ENCODE results near the gene NFKB2.

The NFKB2 gene

DNA sequence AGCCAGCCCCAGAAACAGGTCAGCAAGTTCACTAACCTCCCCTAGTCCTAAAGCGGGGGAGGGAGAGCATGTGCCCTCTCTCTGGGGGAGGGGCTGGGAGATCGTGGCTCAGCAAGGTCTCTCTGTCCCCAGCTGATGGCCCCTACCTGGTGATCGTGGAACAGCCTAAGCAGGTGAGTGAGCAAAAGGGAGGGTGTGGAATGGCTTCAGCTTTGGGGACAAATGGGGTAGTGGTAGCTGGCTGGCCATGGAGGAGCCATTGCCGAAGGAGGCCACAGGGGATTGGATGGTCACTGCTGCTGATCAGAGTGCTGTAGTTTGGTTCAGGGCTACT is 779 bp downstream of the NFKB2 start:
- DNase-seq, result no peak

DNA sequence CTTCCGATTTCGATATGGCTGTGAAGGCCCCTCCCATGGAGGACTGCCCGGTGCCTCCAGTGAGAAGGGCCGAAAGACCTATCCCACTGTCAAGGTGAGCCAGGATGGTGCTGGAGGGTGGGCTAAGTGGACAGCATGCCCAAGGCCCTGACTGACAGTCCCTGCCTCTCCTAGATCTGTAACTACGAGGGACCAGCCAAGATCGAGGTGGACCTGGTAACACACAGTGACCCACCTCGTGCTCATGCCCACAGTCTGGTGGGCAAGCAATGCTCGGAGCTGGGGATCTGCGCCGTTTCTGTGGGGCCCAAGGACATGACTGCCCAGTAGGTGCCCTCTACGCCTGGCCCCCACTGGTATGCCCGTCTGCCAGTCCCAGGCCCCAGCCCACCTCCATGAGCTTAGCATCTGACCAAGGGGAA is 1.2 kb downstream of the NFKB2 start:
- DNase-seq, result no peak

DNA sequence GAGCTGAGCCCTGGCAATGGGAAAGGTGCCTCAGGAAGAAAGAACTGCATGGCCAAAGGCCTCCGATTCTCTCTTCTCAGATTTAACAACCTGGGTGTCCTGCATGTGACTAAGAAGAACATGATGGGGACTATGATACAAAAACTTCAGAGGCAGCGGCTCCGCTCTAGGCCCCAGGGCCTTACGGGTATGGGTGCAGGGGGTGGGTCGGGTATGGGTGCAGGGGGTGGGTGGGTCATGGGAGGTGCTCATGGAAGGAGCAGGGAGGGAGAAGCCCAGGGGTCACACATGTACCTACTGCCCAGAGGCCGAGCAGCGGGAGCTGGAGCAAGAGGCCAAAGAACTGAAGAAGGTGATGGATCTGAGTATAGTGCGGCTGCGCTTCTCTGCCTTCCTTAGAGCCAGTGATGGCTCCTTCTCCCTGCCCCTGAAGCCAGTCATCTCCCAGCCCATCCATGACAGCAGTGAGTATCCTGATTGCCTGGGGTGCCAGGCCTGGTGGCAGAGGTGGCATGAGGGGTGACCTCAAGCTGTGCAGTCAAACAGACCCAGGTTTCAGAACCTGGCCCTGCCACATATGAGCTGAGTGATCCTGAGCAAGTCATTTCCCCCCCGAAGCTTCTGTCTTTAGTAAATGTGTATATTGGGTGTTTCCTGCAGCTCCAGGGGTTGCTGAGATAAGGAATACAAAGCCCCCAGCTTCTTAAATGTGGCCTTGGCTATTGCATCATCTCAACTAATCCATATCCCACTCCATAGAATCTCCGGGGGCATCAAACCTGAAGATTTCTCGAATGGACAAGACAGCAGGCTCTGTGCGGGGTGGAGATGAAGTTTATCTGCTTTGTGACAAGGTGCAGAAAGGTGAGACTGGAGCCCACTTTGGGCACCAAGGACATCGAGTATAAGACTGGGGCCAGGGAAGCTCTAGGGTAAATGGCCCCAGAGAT is 2.0 kb downstream of the NFKB2 start:
- no peak for DNase-seq

DNA sequence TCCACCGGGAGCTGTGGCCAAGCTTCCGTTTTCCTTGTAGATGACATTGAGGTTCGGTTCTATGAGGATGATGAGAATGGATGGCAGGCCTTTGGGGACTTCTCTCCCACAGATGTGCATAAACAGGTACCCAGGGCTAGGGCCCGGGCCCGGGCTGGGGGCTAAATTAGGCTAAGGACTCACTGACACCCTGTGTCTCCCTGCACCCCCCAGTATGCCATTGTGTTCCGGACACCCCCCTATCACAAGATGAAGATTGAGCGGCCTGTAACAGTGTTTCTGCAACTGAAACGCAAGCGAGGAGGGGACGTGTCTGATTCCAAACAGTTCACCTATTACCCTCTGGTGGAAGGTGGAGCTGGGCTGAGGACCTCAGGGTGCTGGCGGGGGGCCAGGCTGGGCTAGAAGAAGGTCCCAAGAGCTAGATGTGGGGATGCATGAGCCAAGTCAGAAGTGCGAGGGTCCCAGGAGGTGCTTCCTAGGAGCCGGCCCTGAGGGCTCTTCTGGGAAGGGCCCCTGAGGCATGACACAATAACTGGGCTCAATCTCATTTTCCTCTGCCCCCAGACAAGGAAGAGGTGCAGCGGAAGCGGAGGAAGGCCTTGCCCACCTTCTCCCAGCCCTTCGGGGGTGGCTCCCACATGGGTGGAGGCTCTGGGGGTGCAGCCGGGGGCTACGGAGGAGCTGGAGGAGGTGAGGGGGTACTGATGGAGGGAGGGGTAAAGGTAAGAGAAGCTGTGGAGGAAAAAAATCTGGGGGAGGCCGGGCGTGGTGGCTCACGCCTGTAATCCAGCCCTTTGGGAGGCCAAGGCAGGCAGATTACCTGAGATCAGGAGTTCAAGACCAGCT is 2.9 kb downstream of the NFKB2 start:
- no peak for DNase-seq

DNA sequence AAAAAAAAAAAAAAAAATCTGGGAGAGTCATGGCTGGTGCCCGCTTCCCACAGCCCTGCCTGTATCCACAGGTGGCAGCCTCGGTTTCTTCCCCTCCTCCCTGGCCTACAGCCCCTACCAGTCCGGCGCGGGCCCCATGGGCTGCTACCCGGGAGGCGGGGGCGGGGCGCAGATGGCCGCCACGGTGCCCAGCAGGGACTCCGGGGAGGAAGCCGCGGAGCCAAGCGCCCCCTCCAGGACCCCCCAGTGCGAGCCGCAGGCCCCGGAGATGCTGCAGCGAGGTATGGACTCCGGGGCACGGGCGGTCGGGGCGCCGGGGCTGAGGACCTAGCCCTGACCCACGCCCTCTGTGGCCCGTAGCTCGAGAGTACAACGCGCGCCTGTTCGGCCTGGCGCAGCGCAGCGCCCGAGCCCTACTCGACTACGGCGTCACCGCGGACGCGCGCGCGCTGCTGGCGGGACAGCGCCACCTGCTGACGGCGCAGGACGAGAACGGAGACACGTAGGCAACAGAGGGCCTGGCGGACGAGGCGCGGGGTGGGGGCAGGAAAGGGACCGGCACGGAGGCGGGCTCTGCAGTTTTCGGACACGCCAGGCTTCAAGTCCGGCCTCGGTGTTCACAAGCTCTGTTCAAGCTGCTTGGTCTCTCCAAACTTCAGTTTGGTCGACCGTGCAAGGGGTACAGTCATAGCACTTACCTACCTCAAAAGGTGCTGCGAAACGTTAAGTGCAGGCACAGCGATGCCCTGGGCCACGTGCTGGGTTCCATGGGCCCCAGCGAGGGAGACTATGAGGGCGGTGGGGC is 3.9 kb downstream of the NFKB2 start:
- DNase-seq, result no peak

DNA sequence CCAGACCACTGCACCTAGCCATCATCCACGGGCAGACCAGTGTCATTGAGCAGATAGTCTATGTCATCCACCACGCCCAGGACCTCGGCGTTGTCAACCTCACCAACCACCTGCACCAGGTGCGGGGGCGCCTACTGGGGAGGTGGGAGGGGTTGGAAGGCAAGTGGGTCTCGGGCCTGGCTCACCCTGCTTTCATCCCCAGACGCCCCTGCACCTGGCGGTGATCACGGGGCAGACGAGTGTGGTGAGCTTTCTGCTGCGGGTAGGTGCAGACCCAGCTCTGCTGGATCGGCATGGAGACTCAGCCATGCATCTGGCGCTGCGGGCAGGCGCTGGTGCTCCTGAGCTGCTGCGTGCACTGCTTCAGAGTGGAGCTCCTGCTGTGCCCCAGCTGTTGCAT is 4.6 kb downstream of the NFKB2 start:
- DNase-seq, result no peak

DNA sequence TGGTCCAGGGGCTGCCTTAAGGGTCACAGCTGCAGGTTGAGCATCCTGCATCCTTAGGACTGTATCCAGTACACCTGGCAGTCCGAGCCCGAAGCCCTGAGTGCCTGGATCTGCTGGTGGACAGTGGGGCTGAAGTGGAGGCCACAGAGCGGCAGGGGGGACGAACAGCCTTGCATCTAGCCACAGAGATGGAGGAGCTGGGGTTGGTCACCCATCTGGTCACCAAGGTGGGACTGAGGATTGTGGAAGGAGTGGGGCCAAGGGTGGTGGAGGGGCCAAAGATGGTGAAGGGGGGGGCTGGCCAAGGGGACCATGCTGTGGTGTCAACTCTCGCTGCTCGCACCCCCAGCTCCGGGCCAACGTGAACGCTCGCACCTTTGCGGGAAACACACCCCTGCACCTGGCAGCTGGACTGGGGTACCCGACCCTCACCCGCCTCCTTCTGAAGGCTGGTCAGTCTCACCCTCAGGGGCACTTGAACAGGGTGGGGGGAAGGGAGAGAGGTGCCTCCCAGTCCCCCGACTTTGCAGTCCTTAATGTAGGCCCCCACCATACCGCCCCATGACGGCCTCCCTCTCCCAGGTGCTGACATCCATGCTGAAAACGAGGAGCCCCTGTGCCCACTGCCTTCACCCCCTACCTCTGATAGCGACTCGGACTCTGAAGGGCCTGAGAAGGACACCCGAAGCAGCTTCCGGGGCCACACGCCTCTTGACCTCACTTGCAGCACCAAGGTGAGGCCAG is 5.3 kb downstream of the NFKB2 start:
- DNase-seq, result no peak

DNA sequence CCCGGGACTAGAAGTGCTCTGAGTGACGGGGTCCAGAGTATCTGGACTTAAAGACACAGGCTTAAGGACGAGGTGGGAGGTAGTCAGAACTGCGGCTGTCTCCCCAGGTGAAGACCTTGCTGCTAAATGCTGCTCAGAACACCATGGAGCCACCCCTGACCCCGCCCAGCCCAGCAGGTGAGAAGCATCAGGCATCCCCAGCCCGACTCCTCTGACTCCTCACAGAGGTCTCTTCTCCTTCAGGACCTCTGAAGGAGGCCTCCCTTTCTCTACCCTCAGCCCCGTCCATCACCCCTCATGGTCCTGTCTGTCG is 5.8 kb downstream of the NFKB2 start:
- no peak for DNase-seq

DNA sequence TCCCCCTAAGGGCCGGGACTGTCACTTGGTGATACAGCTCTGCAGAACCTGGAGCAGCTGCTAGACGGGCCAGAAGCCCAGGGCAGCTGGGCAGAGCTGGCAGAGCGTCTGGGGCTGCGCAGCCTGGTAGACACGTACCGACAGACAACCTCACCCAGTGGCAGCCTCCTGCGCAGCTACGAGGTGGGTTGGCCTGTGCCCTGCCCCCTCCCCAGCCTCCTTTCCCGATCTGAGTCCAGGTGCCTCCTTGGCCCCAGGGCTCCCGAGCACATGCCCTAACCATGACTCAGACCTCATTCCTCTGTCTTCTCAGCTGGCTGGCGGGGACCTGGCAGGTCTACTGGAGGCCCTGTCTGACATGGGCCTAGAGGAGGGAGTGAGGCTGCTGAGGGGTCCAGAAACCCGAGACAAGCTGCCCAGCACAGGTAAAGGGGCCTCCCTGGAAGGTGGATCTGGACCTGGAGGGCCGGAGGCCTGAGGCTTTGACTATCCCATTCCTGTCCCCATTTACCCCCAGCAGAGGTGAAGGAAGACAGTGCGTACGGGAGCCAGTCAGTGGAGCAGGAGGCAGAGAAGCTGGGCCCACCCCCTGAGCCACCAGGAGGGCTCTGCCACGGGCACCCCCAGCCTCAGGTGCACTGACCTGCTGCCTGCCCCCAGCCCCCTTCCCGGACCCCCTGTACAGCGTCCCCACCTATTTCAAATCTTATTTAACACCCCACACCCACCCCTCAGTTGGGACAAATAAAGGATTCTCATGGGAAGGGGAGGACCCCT is 6.4 kb downstream of the NFKB2 start:
- no peak for DNase-seq

DNA sequence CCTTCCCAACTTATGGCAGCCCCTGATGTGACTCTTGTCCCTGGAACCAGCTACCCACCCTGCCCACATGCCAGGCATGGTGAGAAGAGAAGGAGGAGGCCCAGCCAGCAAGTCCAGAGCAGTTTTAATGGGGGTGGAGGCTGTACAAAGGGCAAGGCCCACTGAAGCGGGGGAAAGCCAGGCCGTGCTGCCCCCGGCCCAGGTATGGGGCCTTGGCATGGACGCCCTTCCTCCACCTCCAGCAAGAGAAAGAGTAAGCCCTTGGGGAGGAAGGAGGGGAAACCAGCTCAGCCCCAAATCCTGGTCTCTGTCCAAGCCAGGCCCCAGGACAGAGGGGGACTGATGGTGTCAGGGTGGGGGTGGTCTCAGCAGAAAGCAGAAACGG is 7.0 kb downstream of the NFKB2 start:
- no peak for DNase-seq

DNA sequence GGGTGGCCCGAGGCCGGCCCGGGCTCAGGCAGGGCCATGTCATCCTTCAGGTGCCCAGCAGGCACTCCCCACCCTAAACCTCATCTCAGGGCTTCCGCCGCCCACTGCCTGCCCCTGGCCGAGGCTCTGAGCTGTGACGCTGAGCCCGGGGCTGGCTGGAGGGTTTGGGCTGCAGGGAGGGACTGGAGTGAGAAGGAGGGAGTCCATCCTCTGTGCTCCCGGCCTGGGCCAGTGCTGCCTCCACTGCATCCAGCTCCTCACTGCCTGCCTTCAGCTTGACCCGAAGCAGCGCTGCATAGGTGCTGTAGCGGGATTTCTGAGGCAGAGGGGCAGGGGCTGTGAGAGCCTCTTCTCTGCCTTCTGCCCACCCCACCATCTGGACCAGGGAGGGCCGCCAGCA is 7.6 kb downstream of the NFKB2 start:
- DNase-seq, result no peak

DNA sequence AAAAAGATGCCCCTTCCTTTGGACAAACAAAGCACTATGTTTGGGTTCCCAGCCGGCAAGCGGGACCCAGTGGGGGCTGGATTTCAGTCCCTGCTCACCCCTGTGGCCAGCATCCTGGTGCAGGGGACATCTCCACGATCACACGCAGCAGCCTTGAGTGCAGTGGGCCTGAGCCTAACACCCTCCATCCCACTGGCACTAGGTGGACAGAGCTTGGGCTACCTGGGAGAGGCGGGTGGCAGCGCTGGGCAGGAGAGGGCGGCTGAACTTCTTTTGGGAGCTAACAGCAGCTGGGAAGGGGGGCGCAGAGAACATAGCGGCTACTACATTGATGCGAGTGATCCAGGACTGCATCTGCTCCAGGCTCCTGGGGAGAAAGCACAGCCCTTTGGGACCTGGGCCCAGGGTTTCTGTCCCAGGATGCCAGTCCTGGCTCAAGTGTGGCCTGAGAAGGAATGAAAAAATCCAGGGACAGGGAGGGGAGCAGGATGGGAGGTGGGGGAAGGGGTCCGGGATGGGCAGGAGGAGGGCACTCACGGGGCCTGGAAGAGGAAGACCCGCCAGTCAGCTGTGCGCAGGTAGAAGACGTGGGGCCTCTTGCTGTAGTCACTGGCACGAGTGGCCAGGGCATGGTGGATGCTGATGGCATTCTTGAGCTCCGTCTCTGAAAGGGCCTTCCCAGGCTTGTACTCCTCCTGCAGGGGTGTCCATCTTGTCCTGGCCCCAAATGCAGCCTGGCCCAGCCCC is 9.0 kb downstream of the NFKB2 start:
- no peak for DNase-seq

DNA sequence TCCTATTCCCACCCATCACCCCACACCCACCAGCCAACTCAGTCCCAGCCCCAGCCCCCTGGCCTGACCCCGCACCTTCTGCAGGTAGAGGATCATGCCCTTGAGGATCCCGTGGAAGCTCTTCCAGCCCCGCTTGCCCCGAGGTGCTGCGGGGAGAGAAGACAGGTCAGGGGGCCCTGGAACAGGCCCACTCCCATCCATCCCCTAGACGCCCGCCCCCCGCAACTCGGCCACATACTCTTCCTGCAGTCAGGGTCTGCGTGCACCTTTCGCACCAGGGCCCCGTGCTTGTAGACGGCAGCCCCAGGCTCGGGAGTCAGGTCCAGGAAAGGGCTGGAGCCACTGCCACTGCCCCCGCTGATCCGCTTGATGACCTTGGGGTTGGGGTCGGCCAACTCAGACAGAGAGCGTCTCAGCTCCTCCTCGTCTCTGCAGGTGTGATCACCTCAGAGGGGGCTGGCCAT is 9.6 kb downstream of the NFKB2 start:
- DNase-seq, result no peak

DNA sequence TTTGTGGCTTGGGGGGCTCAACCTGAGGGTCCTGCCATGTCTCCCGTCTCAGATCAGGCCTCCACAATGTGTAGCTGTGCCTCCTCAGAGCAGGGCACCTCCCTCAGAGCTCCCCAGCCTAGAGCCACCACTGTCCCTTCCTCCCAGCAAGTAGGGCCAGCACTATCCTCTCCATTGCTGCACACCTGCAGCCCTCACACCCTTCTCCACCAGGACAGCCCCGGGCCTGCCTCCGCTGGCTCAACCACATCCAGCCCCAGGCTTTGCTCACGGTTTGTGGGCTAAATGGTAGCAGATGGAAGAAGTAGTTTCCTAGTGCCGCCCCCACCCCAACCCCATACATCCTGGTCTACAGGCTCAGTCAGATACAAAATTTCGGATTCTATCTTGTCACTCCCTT is 10.1 kb downstream of the NFKB2 start:
- DNase-seq, result no peak

DNA sequence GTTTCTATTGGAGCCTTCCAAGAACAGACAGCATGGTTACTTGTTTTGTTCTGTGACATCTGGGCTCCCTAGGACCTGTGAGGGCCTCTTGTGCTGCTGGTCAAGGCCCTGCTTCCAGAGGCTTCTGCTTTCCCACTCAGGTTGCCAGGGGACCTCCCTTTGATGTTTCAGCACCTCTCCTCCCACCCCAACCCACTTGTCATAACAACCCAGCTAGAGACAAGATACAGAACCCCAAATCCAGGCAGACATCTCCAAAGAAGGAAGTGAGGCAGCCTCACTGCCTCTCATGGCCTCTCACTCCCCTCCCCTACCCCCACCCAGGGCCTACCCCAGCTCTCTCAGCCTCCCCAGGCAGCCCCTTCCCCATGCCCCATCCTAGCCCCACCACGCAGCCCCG is 11.3 kb downstream of the NFKB2 start:
- DNase-seq, result no peak

DNA sequence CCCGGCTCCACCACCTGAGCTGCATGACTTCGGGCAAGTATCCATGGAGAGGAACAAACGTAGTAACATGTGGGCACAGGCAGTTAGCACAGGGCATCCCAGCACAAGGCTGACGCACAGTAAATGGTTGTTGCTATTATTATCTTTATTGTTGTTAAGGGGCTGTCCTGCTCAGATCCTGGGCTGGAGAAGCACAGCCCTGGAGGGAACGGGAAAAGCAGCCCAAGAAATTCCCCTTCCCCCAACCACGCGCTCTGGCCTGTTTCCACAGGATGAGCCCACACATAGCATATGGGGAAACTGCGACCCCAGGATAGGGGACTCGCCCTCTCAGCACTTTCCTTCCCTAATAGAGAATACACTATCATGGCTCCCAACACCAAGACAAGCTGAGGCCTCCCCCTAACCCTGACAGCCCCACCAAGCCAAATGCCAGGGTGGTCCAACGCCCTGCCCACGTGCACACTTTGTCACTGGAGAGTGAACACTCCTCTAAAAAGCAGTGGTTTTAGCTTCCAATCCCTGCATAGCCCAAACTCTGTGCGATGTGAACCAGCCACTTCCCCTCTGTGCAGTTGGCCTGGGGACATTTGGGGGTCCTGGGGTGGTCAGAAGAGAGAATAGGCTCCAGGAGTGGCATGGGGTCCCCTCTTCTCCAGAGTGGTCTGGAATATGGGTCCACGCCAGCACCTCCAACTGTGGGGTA is 12.1 kb downstream of the NFKB2 start:
- DNase-seq, result no peak

DNA sequence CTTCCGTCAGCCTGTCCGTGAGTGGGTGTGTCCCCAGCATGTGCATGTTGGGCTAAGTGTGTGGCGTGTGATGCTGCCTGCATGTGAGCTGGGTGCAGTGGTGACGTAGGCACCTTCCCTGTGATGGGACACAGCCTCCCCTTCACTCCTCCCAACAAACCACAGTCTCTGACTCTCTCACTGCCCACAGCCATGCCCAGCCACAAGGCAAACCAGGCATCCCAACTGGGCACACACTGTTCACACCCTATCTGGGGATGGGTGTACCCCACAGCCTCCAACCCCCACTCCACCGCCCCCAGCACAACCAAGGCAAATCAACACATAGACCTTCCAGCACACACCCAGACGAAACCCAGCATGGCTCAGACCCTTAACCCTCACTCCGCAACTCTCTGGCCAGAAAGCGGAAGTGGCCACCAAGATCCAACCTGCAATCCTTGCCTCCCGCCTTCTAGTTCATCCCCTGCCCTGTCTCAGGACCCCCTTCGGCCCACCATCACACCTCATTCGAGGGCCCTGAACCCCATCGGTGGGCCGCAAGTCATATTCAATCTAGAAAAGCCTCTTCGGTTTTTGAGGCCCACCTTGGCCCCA is 12.7 kb downstream of the NFKB2 start:
- DNase-seq, result no peak

DNA sequence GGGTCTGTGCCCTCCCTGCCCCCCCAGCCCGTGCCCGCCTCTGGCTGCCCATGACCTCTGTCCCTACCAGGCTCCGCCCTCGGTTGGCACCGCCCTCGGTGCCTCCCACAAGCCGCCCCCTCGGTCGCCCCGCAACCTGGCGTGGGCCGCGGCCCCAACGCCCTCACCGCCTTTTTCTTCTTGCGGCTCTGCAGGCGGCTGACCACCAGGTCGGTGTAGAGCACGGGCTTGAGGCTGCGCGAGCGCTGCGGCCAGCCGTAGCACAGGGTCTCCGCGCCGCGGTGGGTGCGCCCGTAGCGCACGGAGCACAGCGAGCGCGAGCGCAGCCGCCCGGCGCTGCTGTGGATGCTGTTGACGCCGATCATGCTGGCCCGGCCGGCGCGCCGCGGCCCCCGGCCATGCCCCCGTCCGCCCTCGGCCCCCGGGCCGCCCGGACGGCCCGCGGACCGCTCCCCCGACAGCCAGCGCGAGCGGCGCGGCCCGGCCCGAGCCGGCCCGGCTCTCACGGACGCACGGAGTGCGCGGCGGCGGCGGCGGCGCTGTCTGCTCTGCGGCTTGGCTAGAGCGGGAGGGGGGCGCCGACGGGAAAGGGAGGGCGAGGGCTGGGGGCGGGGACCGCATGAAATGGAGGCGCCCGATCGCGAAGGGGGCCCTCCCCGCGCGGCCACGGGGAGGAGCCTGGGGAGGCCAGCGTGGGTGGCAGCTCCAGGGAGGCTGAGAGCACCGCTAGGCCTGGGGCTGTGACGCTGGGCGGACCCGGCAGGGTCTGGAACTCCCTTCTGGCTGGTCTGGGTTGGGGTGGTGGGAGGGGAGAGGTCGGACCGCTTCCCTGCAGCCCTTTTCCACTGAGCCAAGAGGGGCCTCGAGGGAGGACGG is 13.5 kb downstream of the NFKB2 start:
- DNase-seq, result no peak
